Measurements from ENCODE around the gene CHRNB2. TPM values are rescaled to one million over a fixed set of nuclear protein-coding genes. Genes with fewer than 3 reads are reported as not detected.

The CHRNB2 gene
- total and polyA plus RNA-seq, 2 experiments from 2014 or later = not detected

GRCh38 chr1:154584267-154584994, 16.9 kb downstream of the CHRNB2 start:
- Histone ChIP-seq H3K9me3 (ENCODE audit: low read depth) (no peaks in the 10 kb centered on the region), H3F3A (ENCODE audit: insufficient read depth) (peaks cover 8% of the 10 kb centered on the region; the same call in 1 of the 2 replicates), H3K4me2 (ENCODE audit: unreplicated experiment) (no peak overlapping the region), H3K9me2 (ENCODE audit: insufficient read depth) (no peaks in the 10 kb centered on the region), H3K79me2 (ENCODE audit: insufficient read depth) (no peaks in the 10 kb centered on the region), H3K4me3 (no peak overlapping the region), H3K36me3 (ENCODE audit: low read depth) (peaks cover 69% of the 10 kb centered on the region), H3K27ac (no peak overlapping the region), H3K4me1 (ENCODE audit: insufficient read depth) (no peaks in the 10 kb centered on the region), H3K9ac (no peak overlapping the region), H4K20me1 (ENCODE audit: insufficient read depth) (no peaks in the 10 kb centered on the region), H2AFZ (no peak overlapping the region), H3K27me3 (replicated peaks; ENCODE audit: insufficient read depth) (no peaks in the 10 kb centered on the region)
- 89% methylated on average over 9 of the region's 9 CpGs for WGBS, 2 experiments (ENCODE audit: low coverage in 1 of 2, low lambda C conversion rate in 2 of 2, missing lambda C conversion rate in 2 of 2)
- no peak for DNase-seq
- TF ChIP-seq EZH2phosphoT487 (IDR thresholded peaks at IDR 0.05; ENCODE audit: insufficient read depth, low read depth) (no peak), EZH2 (IDR thresholded peaks at IDR 0.05; ENCODE audit: insufficient read depth, poor library complexity, severe bottlenecking) (no peak)
- in situ Hi-C loops (cut with MboI) = no loop called here

DNA sequence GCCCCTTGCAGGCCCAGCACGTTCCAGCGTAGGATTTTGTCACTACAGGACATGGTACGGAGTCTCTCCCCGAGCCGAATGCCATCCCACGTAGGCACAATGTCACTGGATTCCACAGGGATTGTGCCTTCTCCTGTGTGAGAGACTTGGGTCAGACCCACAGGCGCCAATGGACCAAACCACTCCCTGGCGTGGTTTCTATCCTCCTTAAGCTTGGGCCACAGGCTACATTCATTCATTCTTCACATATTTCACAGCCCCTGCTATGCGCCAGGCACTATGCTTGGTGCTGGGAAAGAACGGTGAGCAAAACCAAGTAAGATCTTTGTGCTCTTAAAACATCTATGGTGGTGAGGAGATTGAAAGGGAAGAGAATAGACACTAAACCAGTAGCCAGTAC, 18.7 kb downstream of the CHRNB2 start:
- H4K20me1 ChIP-seq (ENCODE audit: insufficient read depth) = no peaks in the 10 kb centered on the region
- WGBS, 2 experiments (ENCODE audit: low coverage in 1 of 2, low lambda C conversion rate in 2 of 2, missing lambda C conversion rate in 2 of 2) = 88% methylated on average over 9 to 10 of the region's 10 CpGs
- in situ Hi-C loops (cut with MboI) = no loop called here
- no peak for DNase-seq
- H3F3A ChIP-seq (ENCODE audit: insufficient read depth) = peaks cover 8% of the 10 kb centered on the region; the same call in 1 of the 2 replicates
- H3K36me3 ChIP-seq (ENCODE audit: low read depth) = peaks cover 87% of the 10 kb centered on the region
- no peak overlapping the region for H2AFZ ChIP-seq
- no peaks in the 10 kb centered on the region for H3K27me3 ChIP-seq (replicated peaks; ENCODE audit: insufficient read depth)
- no peaks in the 10 kb centered on the region for H3K9me3 ChIP-seq (ENCODE audit: low read depth)
- no peaks in the 10 kb centered on the region for H3K4me1 ChIP-seq (ENCODE audit: insufficient read depth)
- TF ChIP-seq EZH2 (IDR thresholded peaks at IDR 0.05; ENCODE audit: insufficient read depth, poor library complexity, severe bottlenecking) = no peak
- TF ChIP-seq EZH2phosphoT487 (IDR thresholded peaks at IDR 0.05; ENCODE audit: insufficient read depth, low read depth) = no peak
- H3K27ac ChIP-seq = no peak overlapping the region
- H3K4me3 ChIP-seq = no peak overlapping the region
- H3K9me2 ChIP-seq (ENCODE audit: insufficient read depth) = no peaks in the 10 kb centered on the region
- no peaks in the 10 kb centered on the region; the same call in 1 of the 2 replicates for H3K79me2 ChIP-seq (ENCODE audit: insufficient read depth)
- H3K4me2 ChIP-seq (ENCODE audit: unreplicated experiment) = no peak overlapping the region
- no peak overlapping the region for H3K9ac ChIP-seq

DNA sequence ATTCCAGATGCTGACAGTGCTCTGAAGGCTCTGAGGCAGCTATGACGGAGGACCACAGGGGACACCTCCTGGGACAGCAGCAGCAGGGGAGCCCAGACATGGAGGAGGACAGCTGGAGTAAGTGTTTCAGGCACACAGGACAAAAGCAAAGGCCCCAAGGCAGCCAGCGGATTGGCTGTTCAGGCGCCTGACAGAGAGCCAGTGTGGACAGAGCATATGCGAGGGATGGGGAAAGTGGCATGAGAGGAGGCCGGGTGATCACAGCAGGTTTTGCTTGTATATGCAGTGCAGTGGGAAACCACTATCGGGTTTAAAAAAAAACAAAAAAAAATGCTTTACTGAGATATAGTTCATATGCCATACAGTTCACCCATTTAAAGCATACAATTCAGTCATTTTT, 19.1 kb downstream of the CHRNB2 start:
- in situ Hi-C loops (cut with MboI) = no loop called here
- Histone ChIP-seq H3K27me3 (replicated peaks; ENCODE audit: insufficient read depth) (no peaks in the 10 kb centered on the region), H4K20me1 (ENCODE audit: insufficient read depth) (no peaks in the 10 kb centered on the region), H3K9ac (no peak overlapping the region), H3K9me3 (ENCODE audit: low read depth) (no peaks in the 10 kb centered on the region), H3K4me1 (ENCODE audit: insufficient read depth) (no peaks in the 10 kb centered on the region), H2AFZ (no peak overlapping the region), H3K4me3 (no peak overlapping the region), H3F3A (ENCODE audit: insufficient read depth) (peaks cover 8% of the 10 kb centered on the region; the same call in 1 of the 2 replicates), H3K27ac (no peak overlapping the region), H3K4me2 (ENCODE audit: unreplicated experiment) (no peak overlapping the region), H3K9me2 (ENCODE audit: insufficient read depth) (no peaks in the 10 kb centered on the region), H3K79me2 (ENCODE audit: insufficient read depth) (no peaks in the 10 kb centered on the region; the same call in 1 of the 2 replicates), H3K36me3 (ENCODE audit: low read depth) (peaks cover 91% of the 10 kb centered on the region)
- TF ChIP-seq EZH2 (IDR thresholded peaks at IDR 0.05; ENCODE audit: insufficient read depth, poor library complexity, severe bottlenecking) (no peak), EZH2phosphoT487 (IDR thresholded peaks at IDR 0.05; ENCODE audit: insufficient read depth, low read depth) (no peak)
- DNase-seq = no peak
- 94 to 100% methylated on average over 6 of the region's 6 CpGs for WGBS, 2 experiments (ENCODE audit: low coverage in 1 of 2, low lambda C conversion rate in 2 of 2, missing lambda C conversion rate in 2 of 2)

GRCh38 chr1:154589780-154590179, 22.2 kb downstream of the CHRNB2 start:
- no peaks in the 10 kb centered on the region for H4K20me1 ChIP-seq (ENCODE audit: insufficient read depth)
- in situ Hi-C loops (cut with MboI) = no loop called here
- TF ChIP-seq EZH2phosphoT487 (IDR thresholded peaks at IDR 0.05; ENCODE audit: insufficient read depth, low read depth) = no peak
- no peak for TF ChIP-seq EZH2 (IDR thresholded peaks at IDR 0.05; ENCODE audit: insufficient read depth, poor library complexity, severe bottlenecking)
- peaks cover 91% of the 10 kb centered on the region for H3K36me3 ChIP-seq (ENCODE audit: low read depth)
- H3K4me2 ChIP-seq (ENCODE audit: unreplicated experiment) = no peak overlapping the region
- peaks cover 18% of the 10 kb centered on the region for H3K79me2 ChIP-seq (ENCODE audit: insufficient read depth)
- H3K27me3 ChIP-seq (replicated peaks; ENCODE audit: insufficient read depth) = no peaks in the 10 kb centered on the region
- no peak overlapping the region for H3K27ac ChIP-seq
- no peak overlapping the region for H2AFZ ChIP-seq
- no peak overlapping the region for H3K9ac ChIP-seq
- DNase-seq = peak; percentile 43
- no peak overlapping the region for H3K4me3 ChIP-seq
- H3K4me1 ChIP-seq (ENCODE audit: insufficient read depth) = no peaks in the 10 kb centered on the region
- no peaks in the 10 kb centered on the region for H3K9me3 ChIP-seq (ENCODE audit: low read depth)
- H3K9me2 ChIP-seq (ENCODE audit: insufficient read depth) = no peaks in the 10 kb centered on the region
- H3F3A ChIP-seq (ENCODE audit: insufficient read depth) = no peaks in the 10 kb centered on the region
- WGBS, 2 experiments (ENCODE audit: low coverage in 1 of 2, low lambda C conversion rate in 2 of 2, missing lambda C conversion rate in 2 of 2) = 75 to 81% methylated on average over 10 of the region's 10 CpGs

Measured in GM23248 (cell line).